Measurements from ENCODE around the gene CBFA2T2. TPM values are rescaled to one million over a fixed set of nuclear protein-coding genes. Genes with fewer than 3 reads are reported as not detected.
A peak's percentile ranks its signal among the peaks of the same experiment; 100 is the strongest.
"Not testable (repeated sequence)": the region's sequence is repeated elsewhere in the genome, so short reads cannot be mapped to it uniquely, and the experiment has no call there.

The CBFA2T2 gene
- polyA plus RNA-seq, 1 donor from 2014 or later, result 22.8 TPM

DNA sequence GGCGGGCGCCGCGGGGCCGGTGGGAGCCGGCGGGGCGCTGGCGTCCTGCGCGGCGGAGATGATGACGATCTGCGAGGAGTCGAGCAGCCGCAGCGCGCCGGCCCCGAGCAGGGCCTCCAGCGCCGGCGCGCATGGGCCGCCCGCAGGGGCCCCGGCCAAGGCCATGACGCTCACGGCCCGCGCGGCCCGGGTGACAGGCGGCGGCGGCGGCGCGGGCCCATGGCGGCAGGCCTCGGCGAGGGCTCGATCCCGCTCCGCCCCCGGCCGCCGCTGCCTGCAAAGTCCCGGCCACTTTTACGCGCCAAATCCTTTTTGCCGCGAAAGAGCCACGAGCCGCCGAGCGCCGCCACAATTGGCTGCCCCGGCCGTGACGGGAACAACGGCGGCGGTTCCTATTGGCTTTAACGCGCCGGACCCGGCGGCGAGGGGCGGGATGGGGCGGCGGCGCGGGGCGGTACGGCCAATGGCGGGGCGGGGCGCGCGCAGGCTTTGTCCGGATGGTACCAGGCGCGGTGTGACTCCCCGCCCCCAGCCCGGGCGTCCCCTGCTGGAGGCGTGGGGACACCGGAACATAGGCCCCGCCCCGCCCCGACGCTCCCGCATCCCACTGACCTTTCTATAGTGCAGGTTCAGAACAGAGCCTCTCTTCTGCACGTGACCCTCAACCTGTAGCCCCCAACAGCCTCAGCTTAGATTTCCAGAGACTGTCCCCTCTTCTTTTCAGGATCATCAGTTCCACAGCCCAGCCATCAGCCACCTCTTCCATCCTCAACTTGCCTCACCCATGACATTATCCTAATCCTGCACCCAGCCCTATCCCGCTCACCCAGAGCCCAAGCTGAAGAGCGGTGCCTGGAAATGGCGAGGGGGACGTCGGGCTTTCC is 196.4 kb downstream of the CBFA2T2 start, which contains the start of gene E2F1:
E2F1 (minus strand) TSS at position 286 of the 884 bp plus-strand sequence; CDS start at position 165, 121 bp downstream.
- H3K27me3 Mint-ChIP-seq, result no peaks in the 10 kb centered on the region
- H3K4me1 Mint-ChIP-seq, result peaks cover 9 to 20% (median 14%) of the 10 kb centered on the region in 3 donors
- H3K9me3 Mint-ChIP-seq, result no peaks in the 10 kb centered on the region
- peaks cover 2% of the 10 kb centered on the region for H3K36me3 Mint-ChIP-seq
- peak within 1 kb of the TSS; percentile 81 to 94 (median 92) for H3K4me3 Mint-ChIP-seq
- peak within 1 kb of the TSS; percentile 88 to 94 (median 92) for H3K27ac Mint-ChIP-seq

DNA sequence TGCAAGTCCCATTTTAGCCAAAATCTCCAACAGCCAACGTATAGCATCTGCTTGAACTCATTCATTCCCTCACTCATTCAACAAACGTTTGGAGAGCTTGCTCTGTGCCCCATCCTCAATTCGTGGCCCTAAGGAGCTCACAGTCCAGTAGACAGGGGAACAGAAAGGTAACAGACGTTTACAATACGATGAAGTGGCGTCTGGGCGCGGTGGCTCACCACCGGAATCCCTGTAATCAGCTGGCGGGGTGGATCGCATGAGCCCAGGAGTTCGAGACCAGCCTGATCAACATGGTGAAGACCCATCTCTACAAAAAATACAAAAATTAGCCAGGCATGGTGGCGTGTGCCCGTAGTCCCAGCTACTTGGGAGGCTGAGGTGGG is 197.1 kb downstream of the CBFA2T2 start:
- H3K27me3 Mint-ChIP-seq, result no peaks in the 10 kb centered on the region
- peaks cover 2% of the 10 kb centered on the region for H3K36me3 Mint-ChIP-seq
- H3K27ac Mint-ChIP-seq, result peak overlapping the region; percentile 16 to 88 (median 76)
- peaks cover 9 to 18% (median 13%) of the 10 kb centered on the region in 3 donors for H3K4me1 Mint-ChIP-seq
- H3K4me3 Mint-ChIP-seq, result peak overlapping the region; percentile 60 to 93 (median 80)
- H3K9me3 Mint-ChIP-seq, result no peaks in the 10 kb centered on the region

DNA sequence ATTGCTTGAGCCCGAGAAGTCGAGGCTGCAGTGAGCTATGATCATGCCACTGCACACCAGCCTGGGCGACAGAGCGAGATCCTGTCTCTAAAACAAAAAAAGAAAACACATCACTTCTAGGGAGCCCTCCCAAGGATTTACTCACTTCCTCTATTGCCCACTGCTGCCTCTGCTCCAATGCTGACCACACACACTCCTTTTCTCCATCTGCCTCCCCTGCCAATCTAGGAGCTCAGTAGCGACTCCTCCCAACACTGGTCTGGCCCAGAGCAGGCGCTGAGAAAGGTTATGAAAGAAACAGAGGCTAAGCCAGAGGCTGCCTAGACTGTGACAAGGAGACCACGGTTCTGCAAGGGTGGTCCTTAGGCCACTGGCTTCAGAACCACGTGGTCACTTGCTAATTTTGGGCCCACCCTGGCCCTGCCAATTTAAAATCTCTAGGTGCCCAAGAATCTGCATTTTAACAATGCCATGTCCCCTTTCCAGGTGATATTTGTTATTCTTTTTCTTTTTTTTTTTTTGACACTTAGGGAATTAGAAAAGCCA is 197.5 kb downstream of the CBFA2T2 start:
- H3K27ac Mint-ChIP-seq, result peak overlapping the region in 2 of 3 donors; percentile 59 to 76
- peaks cover 9 to 18% (median 13%) of the 10 kb centered on the region in 3 donors for H3K4me1 Mint-ChIP-seq
- H3K27me3 Mint-ChIP-seq, result no peaks in the 10 kb centered on the region
- H3K4me3 Mint-ChIP-seq, result peak overlapping the region in 2 of 4 donors; percentile 37 to 60
- peaks cover 2% of the 10 kb centered on the region for H3K36me3 Mint-ChIP-seq
- no peaks in the 10 kb centered on the region for H3K9me3 Mint-ChIP-seq

DNA sequence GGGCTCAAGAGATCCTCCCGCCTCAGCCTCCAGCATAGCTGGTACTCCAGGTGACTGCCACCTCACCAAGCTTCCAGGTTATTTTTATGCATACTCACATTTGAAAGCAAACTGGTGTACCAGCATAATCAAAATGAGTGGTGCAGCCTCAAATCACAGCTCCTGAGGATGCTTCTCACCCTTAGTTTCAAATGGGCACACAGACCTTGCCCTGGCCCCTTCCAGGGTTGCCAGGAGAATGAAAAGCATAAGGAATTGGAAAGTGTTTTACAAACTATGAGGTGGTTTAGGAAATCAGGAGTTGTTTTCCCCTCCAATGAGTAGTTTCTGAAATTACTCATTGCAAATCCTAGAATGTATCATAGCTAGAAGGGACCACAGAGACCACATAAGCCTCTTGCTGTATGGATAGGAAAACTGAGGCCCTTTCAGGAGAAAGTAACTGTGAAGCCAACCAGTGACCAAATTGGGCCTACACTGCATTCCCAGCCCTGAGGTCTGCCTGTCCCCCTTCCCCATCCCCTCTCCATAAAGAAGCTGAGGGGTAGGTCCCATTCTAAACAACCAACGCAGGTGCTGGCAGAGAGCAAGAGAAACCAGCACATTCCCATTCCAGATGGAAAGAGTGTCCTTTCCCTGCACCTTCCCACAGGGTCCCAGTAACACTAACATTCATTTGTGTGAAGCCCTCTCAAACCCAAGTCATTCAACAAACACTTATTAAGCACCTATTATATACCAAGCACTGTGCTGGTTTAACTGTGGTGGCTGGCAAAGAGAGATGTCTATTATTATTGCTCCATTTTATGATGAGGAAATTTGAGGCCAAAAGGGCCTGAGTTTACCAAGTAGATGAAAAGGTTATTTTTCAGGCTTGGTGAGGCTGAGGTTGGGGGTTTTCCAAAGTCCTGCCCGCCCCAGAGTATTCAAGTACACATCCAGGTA is 198.4 kb downstream of the CBFA2T2 start:
- H3K4me3 Mint-ChIP-seq, result peak overlapping the region in 2 of 4 donors; percentile 9 to 60
- peaks cover 6 to 18% (median 13%) of the 10 kb centered on the region in 3 donors for H3K4me1 Mint-ChIP-seq
- no peaks in the 10 kb centered on the region for H3K27me3 Mint-ChIP-seq
- peaks cover 2% of the 10 kb centered on the region for H3K36me3 Mint-ChIP-seq
- peak overlapping the region in 1 of 3 donors; percentile 75 for H3K27ac Mint-ChIP-seq
- H3K9me3 Mint-ChIP-seq, result no peaks in the 10 kb centered on the region

DNA sequence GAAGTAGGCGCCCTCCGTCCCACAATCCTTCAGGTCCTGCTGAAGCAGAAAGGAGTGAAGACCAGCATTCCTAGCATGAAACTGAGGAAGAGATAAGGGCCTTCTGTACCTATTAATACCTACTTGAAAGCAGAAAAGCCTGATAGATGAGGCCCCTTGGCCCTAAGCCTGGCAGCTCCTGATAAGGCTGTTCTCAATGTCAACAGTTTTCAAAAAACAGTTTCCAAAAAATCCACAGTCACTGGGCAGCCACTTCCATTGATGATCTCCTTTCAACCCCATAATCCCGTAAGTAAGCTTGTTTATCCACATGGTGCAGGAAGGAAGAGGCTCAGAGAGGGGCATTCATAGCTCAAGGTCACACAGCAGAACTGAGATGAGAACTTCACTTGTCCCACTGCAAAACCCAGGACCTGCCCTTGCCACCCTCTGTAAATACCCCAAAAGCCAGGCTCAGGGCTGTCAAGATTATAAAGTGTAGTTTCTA is 199.1 kb downstream of the CBFA2T2 start:
- no peaks in the 10 kb centered on the region for H3K27me3 Mint-ChIP-seq
- H3K27ac Mint-ChIP-seq, result peak overlapping the region in 1 of 3 donors; percentile 75
- no peaks in the 10 kb centered on the region for H3K9me3 Mint-ChIP-seq
- H3K4me3 Mint-ChIP-seq, result peak overlapping the region in 1 of 4 donors; percentile 9
- peaks cover 2% of the 10 kb centered on the region for H3K36me3 Mint-ChIP-seq
- peaks cover 6 to 18% (median 13%) of the 10 kb centered on the region in 3 donors for H3K4me1 Mint-ChIP-seq

DNA sequence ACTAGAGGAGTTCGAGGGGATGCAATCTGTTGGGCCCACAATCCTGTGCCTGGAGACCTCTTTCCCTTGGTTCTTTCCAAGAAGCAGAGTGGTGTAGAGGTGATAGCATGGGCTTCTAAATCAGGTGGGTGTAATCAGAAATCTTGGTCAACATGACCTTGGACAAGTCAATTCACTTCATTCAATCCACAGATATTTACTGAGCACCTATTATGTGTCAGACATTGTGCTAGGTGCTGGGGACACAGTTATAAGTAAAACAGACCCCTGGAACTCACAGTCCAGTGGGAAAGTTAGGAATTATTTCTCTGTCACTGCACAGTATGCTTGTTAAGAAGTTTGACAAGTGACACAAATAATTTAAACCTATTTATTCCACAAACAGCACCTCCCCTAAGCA is 199.6 kb downstream of the CBFA2T2 start:
- Mint-ChIP-seq H3K36me3 (peaks cover 2% of the 10 kb centered on the region), H3K27ac (peak overlapping the region in 1 of 3 donors; percentile 42), H3K4me3 (no peak overlapping the region), H3K27me3 (no peaks in the 10 kb centered on the region), H3K9me3 (no peaks in the 10 kb centered on the region), H3K4me1 (peaks cover 6 to 16% (median 10%) of the 10 kb centered on the region in 3 donors)

DNA sequence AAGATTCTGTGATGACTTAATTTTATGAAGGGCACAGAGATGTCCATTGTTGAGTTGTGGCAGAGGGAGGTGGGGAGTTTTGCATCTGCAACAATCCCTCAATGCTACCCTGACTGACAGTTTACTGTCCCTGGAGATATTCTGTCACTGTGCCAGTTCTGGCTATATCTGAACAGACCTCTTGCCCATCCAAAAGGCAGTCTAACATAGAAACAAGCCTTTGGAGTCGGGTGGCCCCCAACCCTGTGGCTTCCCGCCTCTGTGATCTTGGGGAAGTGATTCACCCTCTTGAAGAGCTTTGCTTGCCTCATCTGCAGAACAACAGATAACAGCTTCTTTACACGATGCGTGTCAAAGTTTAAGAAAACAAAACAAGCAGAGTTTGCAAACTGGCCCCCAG is 200.1 kb downstream of the CBFA2T2 start:
- no peak overlapping the region for H3K4me3 Mint-ChIP-seq
- peaks cover 5 to 12% (median 6%) of the 10 kb centered on the region in 3 donors for H3K4me1 Mint-ChIP-seq
- H3K9me3 Mint-ChIP-seq, result no peaks in the 10 kb centered on the region
- peak overlapping the region in 1 of 3 donors; percentile 42 for H3K27ac Mint-ChIP-seq
- peaks cover under 1% of the 10 kb centered on the region for H3K36me3 Mint-ChIP-seq
- H3K27me3 Mint-ChIP-seq, result no peaks in the 10 kb centered on the region

DNA sequence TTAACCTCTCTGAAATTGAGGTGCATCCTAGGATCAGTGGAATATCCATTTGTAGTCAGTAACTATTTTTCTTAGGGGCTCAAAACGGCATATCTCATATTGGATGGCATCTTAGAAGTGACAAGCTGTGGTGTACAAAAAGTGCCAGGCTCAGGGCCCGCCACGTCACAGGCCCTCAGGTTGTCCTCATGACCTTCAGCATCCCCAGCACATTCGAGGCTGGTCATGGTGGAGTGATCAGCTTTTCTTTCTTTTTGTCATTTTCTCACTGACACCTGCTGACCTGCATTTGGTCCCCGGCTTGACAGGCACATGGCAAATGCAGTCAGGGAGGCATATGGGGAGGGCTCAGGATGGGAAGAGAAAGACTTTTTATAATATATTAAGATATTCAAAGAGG is 203.4 kb downstream of the CBFA2T2 start:
- no peaks in the 10 kb centered on the region for H3K27me3 Mint-ChIP-seq
- no peak overlapping the region for H3K27ac Mint-ChIP-seq
- H3K9me3 Mint-ChIP-seq, result no peaks in the 10 kb centered on the region
- no peak overlapping the region for H3K4me3 Mint-ChIP-seq
- peaks cover 0 to 2% (median 2%) of the 10 kb centered on the region in 3 donors for H3K4me1 Mint-ChIP-seq
- H3K36me3 Mint-ChIP-seq, result no peaks in the 10 kb centered on the region

DNA sequence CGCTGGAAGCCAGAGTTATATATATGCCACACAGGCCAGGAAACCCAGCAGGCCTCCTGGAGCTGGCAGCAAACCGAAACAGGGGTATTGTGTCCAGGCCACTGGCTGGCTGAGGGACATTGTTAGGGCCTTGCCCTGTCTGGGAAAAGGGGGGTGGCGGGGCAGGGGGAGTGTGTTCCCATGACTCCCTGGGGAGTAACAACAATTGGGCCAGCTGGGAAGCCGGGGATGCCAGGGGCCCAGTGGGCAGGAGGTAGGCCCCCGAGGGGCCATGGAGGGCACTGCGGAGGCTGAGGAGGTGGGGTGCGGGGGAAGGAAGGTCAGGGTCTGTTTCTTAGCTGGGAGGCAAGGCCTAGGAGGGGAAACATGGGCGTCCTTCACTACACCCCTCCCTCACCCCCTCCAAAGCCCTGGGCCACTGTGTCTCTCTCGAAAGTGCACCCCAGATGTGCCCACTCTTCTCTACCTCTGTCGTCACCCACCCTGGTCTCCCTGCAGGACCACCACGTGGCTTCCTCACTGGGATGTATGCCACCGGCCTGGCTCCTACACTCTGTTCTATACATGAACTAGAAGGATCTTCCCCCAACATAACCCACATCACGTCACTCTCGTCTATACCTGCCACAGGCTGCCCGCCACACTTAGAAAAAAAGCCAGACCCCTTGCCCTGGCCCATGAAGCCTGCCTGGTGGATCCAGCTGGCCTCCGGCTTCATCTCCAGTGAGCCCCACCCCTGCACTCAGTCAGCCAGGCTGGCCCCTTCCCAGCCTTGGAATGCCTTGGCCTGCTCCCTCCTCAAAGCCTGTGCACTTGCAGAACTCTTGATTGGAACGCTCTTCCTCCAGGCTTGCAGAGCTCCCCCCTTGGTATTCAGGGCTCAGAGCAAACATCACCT is 204.1 kb downstream of the CBFA2T2 start:
- Mint-ChIP-seq H3K4me3 (no peak overlapping the region), H3K4me1 (peaks cover 0 to 2% (median 2%) of the 10 kb centered on the region in 3 donors), H3K27me3 (no peaks in the 10 kb centered on the region), H3K9me3 (no peaks in the 10 kb centered on the region), H3K27ac (peak overlapping the region in 1 of 3 donors; percentile 39), H3K36me3 (no peaks in the 10 kb centered on the region)

DNA sequence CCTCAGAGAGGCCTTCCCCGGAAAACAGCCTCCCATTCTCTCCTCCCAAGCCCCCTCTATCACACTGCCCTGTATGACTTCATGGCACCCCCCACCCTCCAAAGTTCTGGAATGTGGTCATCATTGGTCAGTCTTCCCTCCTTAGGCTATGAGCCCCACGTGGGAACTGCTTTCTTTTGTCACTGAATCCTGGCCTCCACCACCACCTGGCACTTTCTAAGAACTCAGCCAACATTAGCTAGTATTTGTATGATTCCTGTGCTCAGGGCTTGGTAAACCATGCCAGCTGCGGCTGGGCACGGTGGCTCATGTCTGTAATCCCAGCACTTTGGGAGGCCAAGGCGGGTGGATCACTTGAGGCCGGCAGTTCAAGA is 204.7 kb downstream of the CBFA2T2 start:
- Mint-ChIP-seq H3K36me3 (no peaks in the 10 kb centered on the region), H3K4me1 (peaks cover 0 to 2% (median 2%) of the 10 kb centered on the region in 3 donors), H3K27me3 (no peaks in the 10 kb centered on the region), H3K9me3 (no peaks in the 10 kb centered on the region), H3K27ac (peak overlapping the region in 1 of 3 donors; percentile 39), H3K4me3 (no peak overlapping the region)

DNA sequence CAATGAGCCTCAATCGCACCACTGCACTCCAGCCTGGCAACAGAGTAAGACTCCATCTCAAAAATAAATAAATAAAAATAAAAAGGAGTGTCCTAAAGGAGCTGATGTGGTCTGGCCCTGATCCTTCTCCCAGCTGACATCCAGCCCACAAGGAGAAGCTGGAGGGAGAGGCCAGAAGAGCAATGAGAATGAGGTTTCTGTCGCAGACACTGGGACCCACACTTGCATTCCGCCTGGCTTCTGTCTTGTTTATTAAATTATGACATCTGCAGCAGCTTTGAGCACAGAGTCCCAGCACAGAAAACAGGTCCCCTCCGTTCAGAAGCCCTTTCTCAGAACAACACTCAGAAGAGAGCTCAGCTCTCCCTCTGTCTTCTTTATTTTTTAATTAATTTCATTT is 206.6 kb downstream of the CBFA2T2 start:
- no peak overlapping the region for H3K27ac Mint-ChIP-seq
- no peaks in the 10 kb centered on the region for H3K36me3 Mint-ChIP-seq
- no peaks in the 10 kb centered on the region for H3K9me3 Mint-ChIP-seq
- peaks cover 0 to 2% (median 0%) of the 10 kb centered on the region in 3 donors for H3K4me1 Mint-ChIP-seq
- H3K27me3 Mint-ChIP-seq, result no peaks in the 10 kb centered on the region
- H3K4me3 Mint-ChIP-seq, result no peak overlapping the region

DNA sequence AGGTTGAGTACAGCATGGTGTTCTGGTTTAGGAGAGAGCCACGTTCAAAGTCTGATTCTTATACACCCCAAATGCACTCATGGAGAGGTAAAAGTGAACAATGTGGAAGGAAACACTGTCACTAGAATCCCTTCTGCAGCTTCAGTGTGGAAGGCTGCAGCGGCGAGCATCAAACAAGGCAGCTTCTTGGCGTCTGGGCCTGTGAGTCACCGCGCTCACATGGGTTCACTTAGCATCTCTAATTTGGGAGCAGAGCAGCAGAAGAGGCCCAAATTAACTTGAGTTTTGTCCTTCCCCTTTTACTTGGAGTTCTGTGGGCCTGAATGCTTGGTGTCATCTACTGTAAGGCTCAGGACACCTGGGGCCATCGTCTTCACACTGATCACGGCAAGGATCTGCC is 207.2 kb downstream of the CBFA2T2 start:
- Mint-ChIP-seq H3K36me3 (no peaks in the 10 kb centered on the region), H3K9me3 (no peaks in the 10 kb centered on the region), H3K27me3 (no peaks in the 10 kb centered on the region), H3K4me1 (peaks cover 0 to 2% (median 0%) of the 10 kb centered on the region in 3 donors), H3K4me3 (no peak overlapping the region), H3K27ac (no peak overlapping the region)

DNA sequence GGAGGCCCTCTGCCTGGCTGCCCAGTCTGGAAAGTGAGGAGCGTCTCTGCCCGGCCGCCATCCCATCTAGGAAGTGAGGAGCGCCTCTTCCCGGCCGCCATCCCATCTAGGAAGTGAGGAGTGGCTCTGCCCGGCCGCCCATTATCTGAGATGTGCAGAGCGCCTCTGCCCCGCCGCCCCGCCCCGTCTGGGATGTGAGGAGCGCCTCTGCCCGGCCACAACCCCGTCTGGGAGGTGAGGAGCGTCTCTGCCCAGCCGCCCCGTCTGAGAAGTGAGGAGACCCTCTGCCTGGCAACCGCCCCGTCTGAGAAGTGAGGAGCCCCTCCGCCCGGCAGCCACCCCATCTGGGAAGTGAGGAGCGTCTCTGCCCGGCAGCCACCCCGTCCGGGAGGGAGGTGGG is 209.1 kb downstream of the CBFA2T2 start:
- not testable (repeated sequence) for H3K27ac Mint-ChIP-seq, H3K27me3 Mint-ChIP-seq, H3K4me1 Mint-ChIP-seq, H3K36me3 Mint-ChIP-seq, H3K4me3 Mint-ChIP-seq, H3K9me3 Mint-ChIP-seq
